PFSK-1 (cell line): ENCODE measurements around the gene FOXR1.

Experiments used
- FOXP2 ChIP-seq: optimal IDR thresholded peaks from 2 replicates; pipeline ENCODE3; 2011; ENCODE audit warnings: borderline replicate concordance, control low read depth, inconsistent platforms; ENCODE audit not compliant: insufficient read depth; ENCODE audit errors: extremely low read length, extremely low read depth
- POLR2AphosphoS5 ChIP-seq: IDR thresholded peaks from 2 replicates; pipeline ENCODE4 v1.6.1; 2012; ENCODE audit warnings: low read depth, mild to moderate bottlenecking, control low read depth, low read length, moderate library complexity
- SIN3A ChIP-seq: IDR thresholded peaks from 2 replicates; pipeline ENCODE4 v1.6.1; 2012; ENCODE audit warnings: mild to moderate bottlenecking, low read length, moderate library complexity, borderline replicate concordance; ENCODE audit not compliant: insufficient read depth
- TAF1 ChIP-seq: IDR thresholded peaks from 2 replicates; pipeline ENCODE4 v1.6.1; 2012; ENCODE audit warnings: low read length, control low read depth, borderline replicate concordance; ENCODE audit not compliant: insufficient read depth
- TF ChIP-seq, protein P1 (sequence below), 2 experiments: IDR thresholded peaks; 2 replicates each; pipeline versions ENCODE4 v1.6.1 to v1.8.0; 2011 to 2012; ENCODE audit warnings: low read depth in 2 of 2, low read length in 2 of 2, control low read depth in 1 of 2, inconsistent platforms in 1 of 2, mild to moderate bottlenecking in 1 of 2, moderate library complexity in 1 of 2; ENCODE audit not compliant: insufficient read depth in 1 of 2

The FOXR1 gene

DNA sequence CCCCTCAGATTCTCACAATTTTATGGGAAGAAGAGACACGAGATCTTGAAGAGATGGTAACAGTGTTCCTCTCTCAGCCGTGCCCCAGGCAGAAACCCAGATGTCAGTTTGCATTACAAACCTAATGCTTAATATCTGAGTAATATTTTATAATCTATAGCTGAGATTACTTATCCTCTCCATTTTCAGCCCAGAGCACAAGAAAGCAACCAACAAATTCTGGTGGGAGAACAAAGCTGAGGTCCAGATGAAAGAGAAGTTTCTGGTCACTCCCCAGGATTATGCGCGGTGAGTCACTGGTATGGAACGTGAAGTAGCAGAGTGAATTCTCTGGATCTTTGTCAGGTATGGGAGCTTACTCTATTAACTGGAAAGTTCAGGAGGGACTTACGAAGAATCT is 27.3 kb downstream of the FOXR1 start:
- TF ChIP-seq SIN3A (no peak), POLR2AphosphoS5 (no peak), FOXP2 (no peak), TAF1 (no peak)
- TF ChIP-seq, protein P1, sequence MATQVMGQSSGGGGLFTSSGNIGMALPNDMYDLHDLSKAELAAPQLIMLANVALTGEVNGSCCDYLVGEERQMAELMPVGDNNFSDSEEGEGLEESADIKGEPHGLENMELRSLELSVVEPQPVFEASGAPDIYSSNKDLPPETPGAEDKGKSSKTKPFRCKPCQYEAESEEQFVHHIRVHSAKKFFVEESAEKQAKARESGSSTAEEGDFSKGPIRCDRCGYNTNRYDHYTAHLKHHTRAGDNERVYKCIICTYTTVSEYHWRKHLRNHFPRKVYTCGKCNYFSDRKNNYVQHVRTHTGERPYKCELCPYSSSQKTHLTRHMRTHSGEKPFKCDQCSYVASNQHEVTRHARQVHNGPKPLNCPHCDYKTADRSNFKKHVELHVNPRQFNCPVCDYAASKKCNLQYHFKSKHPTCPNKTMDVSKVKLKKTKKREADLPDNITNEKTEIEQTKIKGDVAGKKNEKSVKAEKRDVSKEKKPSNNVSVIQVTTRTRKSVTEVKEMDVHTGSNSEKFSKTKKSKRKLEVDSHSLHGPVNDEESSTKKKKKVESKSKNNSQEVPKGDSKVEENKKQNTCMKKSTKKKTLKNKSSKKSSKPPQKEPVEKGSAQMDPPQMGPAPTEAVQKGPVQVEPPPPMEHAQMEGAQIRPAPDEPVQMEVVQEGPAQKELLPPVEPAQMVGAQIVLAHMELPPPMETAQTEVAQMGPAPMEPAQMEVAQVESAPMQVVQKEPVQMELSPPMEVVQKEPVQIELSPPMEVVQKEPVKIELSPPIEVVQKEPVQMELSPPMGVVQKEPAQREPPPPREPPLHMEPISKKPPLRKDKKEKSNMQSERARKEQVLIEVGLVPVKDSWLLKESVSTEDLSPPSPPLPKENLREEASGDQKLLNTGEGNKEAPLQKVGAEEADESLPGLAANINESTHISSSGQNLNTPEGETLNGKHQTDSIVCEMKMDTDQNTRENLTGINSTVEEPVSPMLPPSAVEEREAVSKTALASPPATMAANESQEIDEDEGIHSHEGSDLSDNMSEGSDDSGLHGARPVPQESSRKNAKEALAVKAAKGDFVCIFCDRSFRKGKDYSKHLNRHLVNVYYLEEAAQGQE (IDR thresholded peaks at IDR 0.05; ENCODE audit: insufficient read depth in 1 of 2, low read depth in 2 of 2, low read length in 2 of 2): no peak

DNA sequence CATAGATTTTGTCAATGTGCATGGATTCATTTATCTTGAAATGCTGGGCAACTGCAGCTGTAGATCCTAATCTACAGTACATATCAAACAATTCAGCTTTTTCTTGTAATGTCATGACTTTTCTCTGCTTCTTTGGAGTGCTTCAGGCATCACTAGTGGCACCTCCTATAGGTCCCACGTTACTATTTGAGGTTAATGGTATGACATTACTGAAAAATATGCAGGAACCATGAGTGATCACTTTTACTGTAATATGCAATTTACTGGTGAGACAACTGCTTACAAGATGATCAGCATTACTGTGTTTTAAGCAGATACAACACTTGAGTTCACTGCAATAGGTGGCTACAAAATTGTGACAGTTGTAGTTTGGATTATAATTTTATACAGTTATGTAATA is 29.3 kb downstream of the FOXR1 start:
- TF ChIP-seq TAF1: no peak

DNA sequence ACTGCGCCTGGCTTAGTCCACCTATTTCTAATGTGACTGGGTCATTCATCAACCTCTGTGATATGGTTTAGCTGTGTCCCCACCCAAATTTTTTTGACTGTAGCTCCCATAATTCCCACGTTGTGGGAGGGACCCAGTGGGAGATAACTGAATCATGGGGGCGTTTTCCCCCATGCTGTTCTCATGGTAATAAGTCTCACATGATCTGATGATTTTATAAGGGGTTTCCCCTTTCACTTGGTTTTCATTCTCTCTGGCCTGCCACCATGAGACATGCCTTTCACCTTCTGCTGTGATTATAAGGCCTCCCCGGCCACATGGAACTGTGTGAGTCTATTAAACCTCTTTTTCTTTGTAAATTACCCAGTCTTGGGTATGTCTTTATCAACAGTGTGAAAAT is 35.1 kb downstream of the FOXR1 start:
- TF ChIP-seq SIN3A: no peak
- TF ChIP-seq POLR2AphosphoS5: no peak
- TF ChIP-seq TAF1: no peak
- TF ChIP-seq, protein P1 (IDR thresholded peaks at IDR 0.05; ENCODE audit: insufficient read depth in 1 of 2, low read depth in 2 of 2, low read length in 2 of 2): no peak
- TF ChIP-seq FOXP2: no peak

DNA sequence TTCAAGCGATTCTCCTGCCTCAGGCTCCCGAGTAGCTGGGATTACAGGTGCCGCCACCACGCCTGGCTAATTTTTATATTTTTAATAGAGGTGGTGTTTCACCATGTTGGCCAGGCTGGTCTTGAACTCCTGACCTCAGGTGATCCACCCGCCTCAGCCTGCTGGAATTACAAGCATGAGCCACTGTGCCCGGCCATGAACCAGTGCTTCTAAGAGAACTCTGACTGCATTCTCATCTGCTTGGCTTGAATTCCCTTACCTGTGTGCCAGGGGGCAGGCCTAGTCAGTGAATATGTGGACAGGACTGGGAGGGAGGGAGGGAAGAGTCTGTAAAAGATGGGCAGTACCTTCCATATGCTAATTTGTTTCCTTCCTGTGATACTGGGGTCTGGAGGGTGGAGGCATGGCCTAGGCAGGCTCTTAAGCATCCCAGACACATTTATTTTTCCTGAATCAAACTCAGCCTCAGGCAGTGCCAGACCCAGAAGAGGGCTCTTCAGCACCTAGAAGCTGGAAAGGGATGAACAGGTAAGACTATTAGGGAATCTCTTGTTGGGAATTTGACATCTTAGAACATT is 40.0 kb downstream of the FOXR1 start:
- TF ChIP-seq TAF1: no peak

DNA sequence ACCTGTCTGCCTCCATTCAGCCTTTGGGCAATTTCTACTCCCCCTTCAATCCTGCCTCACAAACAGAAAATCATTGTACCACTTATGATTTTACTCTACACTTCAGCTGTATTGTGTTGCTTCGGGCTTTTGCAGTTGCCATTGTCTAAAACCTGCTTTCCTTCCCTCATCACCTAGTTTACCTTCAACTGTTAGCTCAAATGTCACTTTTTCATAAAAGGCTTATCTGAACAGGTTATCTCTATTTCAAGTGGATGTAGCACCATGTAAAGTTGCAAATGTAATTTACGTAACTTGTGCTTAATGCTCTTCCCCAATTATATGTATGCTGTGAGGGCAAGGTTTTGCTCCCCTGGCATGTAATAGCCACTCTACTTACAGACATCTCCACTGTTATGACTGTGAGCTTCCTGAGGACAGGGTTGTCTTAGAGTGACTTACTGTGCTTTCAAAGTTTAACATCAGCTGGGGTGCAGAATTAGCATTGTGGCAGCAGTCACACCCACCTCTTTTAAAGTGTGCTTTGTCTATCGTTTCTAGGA is 41.1 kb downstream of the FOXR1 start:
- TF ChIP-seq, protein P1 (IDR thresholded peaks at IDR 0.05; ENCODE audit: insufficient read depth in 1 of 2, low read depth in 2 of 2, low read length in 2 of 2): no peak
- TF ChIP-seq TAF1 (no peak), POLR2AphosphoS5 (no peak; the same call in 1 of the 2 replicates), FOXP2 (no peak)

DNA sequence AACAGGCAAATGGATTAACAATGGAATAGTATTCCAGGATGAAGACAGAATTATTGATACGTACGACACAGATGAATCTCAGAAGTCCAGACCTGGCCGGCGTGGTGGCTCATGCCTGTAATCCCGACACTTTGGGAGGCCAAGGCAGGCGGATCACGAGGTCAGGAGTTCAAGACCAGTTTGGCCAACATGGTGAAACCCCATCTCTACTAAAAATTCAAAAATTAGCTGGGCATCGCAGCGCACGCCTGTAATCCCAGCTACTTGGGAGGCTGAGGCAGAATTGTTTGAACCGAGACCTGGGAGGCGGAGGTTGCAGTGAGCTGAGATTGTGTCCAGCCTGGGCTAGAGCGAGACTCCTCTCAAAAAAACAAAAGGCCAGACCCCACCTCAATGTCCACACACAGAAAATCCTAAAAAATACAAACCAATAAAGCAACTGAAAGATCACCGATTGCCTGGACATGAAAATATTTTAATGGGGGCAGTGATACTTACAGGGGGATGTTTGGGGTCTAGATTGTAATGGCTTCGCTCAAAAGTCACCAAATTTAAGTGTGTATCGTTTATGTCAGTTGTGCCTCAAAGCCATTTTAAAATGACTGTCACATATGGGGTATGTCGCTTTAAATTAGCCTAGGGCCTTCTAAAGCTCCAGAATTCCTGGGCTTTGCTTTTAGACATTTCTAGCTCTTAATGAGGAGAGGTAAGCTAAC is 42.8 kb downstream of the FOXR1 start:
- TF ChIP-seq POLR2AphosphoS5: peak; percentile 69
- no peak for TF ChIP-seq SIN3A

DNA sequence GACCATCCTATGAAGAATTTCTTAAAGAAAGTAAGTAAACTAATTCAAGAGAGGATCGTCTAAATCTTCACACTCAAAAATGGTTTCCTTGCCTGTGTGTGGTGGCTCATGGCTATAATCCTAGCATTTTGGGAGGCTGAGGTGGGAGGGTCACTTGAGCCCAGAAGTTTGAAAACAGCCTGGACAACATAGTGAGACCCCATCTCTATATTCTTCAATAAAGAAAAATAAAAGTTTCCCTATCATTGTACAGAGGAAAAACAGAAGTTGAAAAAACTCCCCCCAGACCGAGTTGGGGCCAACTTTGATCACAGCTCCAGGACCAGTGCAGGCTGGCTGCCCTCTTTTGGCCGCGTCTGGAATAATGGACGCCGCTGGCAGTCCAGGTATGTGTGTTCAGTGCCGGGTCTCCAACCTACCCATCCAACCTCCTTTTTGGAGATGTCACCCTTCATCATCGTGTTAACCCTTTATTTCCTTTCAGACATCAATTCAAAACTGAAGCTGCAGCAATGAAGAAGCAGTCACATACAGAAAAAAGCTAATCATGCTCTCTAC is 43.6 kb downstream of the FOXR1 start:
- TF ChIP-seq TAF1: no peak
- peak; percentile 77 for TF ChIP-seq POLR2AphosphoS5
- TF ChIP-seq FOXP2: no peak
- TF ChIP-seq SIN3A: no peak
